Activated naive CD4-positive, alpha-beta T cell treated with anti-CD3 and anti-CD28 coated beads, Interleukin-2, amount 10 ng/mL, durations not matched to agents 7 days and 5 days (primary cell): ENCODE results near the gene GINS2.

Experiments
- CTCF ChIA-PET: fragments of 350-600 bp; sonication (Branson Sonifier 250); formaldehyde crosslinking; loops from one replicate; lab custom pipeline; 2021; ENCODE audit warnings: antibody characterized with exemption; lab: Charles Lee
- DNase-seq: peaks from one replicate; pipeline ENCODE4 v3.0.0-alpha.2; 2020
- H3K27ac Mint-ChIP-seq: one replicate; pipeline ENCODE4 v1.8.0; 2021; ENCODE audit warnings: mild to moderate bottlenecking, moderate library complexity, mixed read lengths
- H3K27me3 Mint-ChIP-seq: one replicate; pipeline ENCODE4 v1.8.0; 2021; ENCODE audit warnings: mild to moderate bottlenecking, mixed read lengths
- H3K36me3 Mint-ChIP-seq: one replicate; pipeline ENCODE4 v1.8.0; 2021; ENCODE audit warnings: mixed read lengths
- H3K4me1 Mint-ChIP-seq: one replicate; pipeline ENCODE4 v1.8.0; 2021; ENCODE audit warnings: mixed read lengths
- H3K4me3 Mint-ChIP-seq: one replicate; pipeline ENCODE4 v1.8.0; 2021; ENCODE audit warnings: mild to moderate bottlenecking, moderate library complexity, mixed read lengths
- H3K9me3 Mint-ChIP-seq: one replicate; pipeline ENCODE4 v1.8.0; 2021; ENCODE audit warnings: mixed read lengths

Gene GINS2

DNA sequence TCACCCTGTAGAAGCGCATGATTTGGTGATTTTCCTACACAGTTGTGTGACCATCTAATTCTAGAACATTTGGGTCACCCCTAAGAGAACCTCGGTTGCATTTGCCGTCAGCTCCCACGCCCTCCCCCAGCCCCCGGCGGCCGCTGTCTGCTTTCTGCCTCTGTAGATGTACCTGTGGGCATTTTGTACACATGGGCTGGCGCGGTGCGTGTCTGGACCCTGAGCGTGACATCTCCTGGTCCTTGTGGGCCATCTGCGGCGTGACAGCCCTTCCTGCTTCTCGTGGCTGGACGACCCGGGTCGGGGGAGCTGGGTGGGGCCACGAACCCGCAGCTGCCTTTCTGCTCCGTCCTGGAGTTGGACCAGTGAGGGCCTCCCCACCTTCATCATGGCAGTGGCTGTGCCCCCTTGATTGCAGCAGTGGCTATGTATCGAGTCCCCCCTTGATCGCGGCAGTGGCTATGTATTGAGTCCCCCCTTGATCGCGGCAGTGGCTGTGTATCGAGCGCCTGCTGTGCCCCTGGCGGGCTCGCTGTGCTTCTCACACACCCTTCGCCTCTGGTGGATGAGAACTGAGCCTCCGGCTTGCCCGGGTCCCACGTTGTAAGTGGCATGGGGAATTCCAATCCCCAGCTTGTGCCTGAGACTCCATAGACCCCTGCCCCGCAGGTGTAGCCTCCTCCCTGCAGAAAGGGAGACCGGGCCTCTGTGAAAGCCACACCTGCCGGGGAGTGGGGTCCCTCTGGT lies 51.5 kb downstream of the GINS2 start:
- H3K36me3 Mint-ChIP-seq = no peaks in the 10 kb centered on the region
- CTCF ChIA-PET = no interaction called here

DNA sequence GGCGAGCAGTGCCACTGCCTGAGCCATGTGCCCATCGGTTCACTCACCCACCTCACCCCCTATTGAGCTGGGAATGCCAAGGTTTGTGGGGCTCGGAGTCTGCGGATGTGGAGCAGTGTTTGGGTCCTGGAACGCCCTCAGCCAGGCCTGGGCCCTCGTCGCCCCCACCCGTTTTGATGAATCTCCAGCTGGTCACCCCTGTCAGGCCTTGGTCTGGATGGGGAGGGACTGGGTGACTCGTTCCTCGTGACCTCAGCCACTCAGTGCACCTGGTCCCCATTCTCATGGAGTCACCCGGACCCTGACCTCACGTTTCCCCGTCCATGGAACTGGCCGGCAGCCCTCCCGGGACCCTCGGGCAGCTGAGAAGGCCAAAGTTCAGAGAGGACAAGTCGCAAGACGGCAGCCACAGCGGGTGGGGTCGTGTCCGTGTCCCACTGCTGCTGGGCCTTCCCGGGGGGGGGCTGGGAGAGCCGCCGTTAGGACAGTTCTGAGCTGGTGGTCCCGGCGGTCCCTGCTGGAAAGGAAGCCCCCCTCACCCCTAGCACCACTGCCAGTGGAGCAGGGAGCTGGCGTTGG lies 52.4 kb downstream of the GINS2 start:
- Mint-ChIP-seq H3K9me3 (no peaks in the 10 kb centered on the region), H3K4me1 (no peaks in the 10 kb centered on the region), H3K4me3 (no peak overlapping the region), H3K27ac (no peak overlapping the region), H3K36me3 (no peaks in the 10 kb centered on the region), H3K27me3 (no peaks in the 10 kb centered on the region)
- DNase-seq = no peak
- CTCF ChIA-PET = no interaction called here

More for the DNA sequence above, 51.5 kb downstream of the GINS2 start:
- Mint-ChIP-seq H3K9me3 (no peaks in the 10 kb centered on the region), H3K4me3 (no peak overlapping the region), H3K4me1 (no peaks in the 10 kb centered on the region), H3K27me3 (no peaks in the 10 kb centered on the region), H3K27ac (no peak overlapping the region)
- no peak for DNase-seq

DNA sequence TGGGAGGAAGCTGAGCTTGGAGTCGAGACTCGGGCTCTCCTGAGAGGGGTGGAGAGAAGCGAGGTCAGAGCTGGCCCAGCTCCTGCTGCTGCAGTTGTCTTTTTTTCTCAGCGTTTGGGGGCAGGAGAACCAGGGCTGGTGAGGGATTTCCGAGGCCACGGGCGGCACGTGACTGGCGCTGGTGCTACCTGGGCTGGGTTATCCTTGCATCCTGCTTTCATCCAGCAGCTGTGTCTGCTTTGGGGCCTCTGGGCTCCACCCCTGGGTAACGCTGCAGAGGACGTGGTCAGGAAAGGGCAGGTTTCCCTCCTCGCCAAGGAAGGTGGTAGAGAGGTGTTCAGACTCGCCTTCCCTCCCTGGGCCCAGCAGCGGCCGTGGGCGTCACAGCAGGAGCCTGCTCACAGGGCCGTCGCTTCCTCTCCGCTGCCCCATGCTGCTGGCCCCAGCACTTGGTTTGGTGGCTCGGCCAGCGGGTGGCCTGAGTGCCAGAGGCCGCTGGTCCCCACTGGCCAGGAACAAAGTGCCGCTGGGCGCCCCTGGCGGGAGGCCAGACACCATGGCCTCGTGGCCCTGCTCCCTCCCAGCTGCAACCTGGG lies 53.1 kb downstream of the GINS2 start:
- no peak for DNase-seq
- no peaks in the 10 kb centered on the region for H3K36me3 Mint-ChIP-seq
- no peaks in the 10 kb centered on the region for H3K4me1 Mint-ChIP-seq
- H3K27me3 Mint-ChIP-seq = no peaks in the 10 kb centered on the region
- no peaks in the 10 kb centered on the region for H3K9me3 Mint-ChIP-seq
- H3K4me3 Mint-ChIP-seq = no peak overlapping the region
- H3K27ac Mint-ChIP-seq = no peak overlapping the region
- CTCF ChIA-PET = interaction anchor here (1.4 kb wide), 1 partner anchor 19 kb away, joined by 4 read pairs; no protein-coding TSS in a partner anchor

DNA sequence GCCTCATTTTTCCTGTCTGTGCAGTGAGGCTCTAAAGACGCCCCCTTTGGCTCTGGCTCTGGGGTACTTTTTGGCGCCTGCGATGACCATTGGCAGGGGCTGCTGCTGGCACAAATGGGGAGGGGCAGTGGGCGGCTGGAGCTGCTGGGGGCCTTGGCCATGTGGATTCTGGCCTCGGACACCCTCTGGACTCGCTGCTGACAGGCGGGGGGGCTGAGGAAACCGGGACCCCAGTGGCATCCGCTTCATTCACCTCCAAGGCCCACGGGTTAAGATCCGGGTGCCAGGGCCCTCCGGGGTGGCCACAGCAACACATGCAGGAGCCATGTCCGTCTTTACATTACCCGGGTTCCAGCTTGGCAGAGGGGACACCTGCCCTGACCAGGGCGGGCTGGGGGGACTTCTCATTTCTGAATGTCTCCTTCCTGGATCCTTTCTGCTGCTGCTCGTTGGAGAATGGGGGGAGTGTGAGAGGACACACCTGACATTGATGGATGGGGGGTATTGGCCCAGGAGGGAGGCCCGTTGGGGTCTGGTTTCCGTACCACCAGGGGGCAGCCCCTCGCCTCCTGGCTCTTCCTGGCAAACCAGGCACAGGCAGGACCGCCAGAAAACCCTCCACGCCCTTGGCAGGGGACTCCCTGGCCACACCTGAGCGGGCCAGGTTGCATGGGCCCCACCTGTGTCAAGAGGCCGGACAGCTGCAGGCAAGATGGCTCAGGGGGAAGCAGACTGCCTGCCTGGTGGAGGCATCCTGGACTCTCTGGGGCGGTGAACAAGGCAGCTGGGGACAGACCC lies 53.8 kb downstream of the GINS2 start:
- Mint-ChIP-seq H3K36me3 (peaks cover under 1% of the 10 kb centered on the region), H3K4me1 (no peaks in the 10 kb centered on the region), H3K9me3 (peaks cover 6% of the 10 kb centered on the region), H3K4me3 (no peak overlapping the region), H3K27me3 (no peaks in the 10 kb centered on the region), H3K27ac (no peak overlapping the region)
- DNase-seq = no peak
- CTCF ChIA-PET = interaction anchor here (1.4 kb wide), 1 partner anchor 18 kb away, joined by 4 read pairs; no protein-coding TSS in a partner anchor

DNA sequence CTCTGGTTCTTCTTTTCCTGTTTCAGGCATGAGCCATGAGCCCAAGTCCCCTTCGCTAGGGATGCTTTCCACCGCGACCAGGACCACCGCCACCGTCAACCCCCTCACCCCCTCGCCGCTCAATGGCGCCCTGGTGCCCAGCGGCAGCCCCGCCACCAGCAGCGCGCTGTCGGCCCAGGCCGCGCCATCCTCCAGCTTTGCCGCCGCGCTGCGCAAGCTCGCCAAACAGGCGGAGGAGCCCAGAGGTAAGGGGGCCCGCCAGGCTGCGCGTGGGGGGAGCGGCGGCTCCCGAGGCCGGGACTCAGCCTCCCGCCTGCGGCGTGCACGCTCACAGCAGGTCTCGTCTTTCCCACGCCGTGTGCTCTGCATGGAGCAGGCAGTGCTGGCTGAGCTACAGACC lies 54.9 kb downstream of the GINS2 start:
- DNase-seq = no peak
- Mint-ChIP-seq H3K4me3 (no peak overlapping the region), H3K27ac (no peak overlapping the region), H3K4me1 (no peaks in the 10 kb centered on the region), H3K27me3 (no peaks in the 10 kb centered on the region), H3K9me3 (peaks cover 14% of the 10 kb centered on the region), H3K36me3 (peaks cover 6% of the 10 kb centered on the region)
- CTCF ChIA-PET = no interaction called here

DNA sequence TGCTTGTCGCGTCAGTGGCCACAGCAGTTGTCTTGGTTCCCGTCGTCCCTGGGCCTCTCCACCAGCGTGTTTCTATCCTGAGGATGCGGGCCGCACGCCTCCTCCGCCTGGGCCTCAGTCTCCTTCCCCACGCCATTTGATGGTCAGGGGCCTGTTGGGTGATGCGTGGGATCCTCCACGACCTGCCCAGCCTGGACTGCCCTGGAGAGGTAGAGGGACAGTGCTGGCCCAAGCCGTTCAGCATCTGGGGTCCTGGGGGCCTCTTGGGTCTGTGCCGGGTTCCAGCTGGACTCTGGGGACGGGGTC lies 55.4 kb downstream of the GINS2 start:
- Mint-ChIP-seq H3K9me3 (peaks cover 14% of the 10 kb centered on the region), H3K4me3 (no peak overlapping the region), H3K27me3 (no peaks in the 10 kb centered on the region), H3K36me3 (peaks cover 6% of the 10 kb centered on the region), H3K27ac (no peak overlapping the region), H3K4me1 (no peaks in the 10 kb centered on the region)
- DNase-seq = no peak
- CTCF ChIA-PET = no interaction called here

DNA sequence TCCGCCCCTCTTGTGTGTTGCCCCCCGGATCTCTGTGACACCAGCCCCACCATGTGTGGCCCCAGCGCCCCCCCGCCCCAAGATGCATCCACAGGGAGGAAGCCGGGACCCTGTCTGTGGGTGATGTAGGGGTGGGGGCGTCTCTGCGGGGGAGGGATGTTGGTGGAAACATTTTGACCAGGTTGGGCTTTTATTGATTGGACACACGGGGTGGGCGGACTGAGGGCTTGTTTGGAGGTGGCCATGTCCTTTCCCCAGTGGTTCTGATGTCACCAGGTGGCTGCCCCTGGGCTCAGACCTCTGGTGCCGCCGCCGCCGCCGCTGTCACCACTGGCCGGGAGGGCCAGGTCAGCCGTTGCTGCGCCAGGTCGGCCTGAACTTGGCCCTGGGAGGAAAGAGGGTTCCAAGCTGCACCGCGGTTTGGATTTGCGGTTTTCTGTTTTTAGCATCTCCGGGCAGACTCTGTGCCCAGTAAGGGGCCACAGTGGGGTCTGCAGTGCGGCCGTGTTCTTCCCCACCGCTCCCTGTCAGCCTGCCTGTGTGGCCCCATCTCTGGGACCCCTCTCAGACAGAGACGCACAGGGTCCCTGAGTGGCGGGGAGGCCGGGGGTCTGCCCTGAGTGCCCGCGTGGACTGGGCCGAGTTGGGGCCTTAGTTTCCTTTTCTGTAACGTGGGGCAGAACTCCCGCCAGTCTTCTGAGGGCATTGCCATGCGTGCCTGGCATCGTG lies 55.9 kb downstream of the GINS2 start:
- H3K4me1 Mint-ChIP-seq = no peaks in the 10 kb centered on the region
- DNase-seq = no peak
- H3K27me3 Mint-ChIP-seq = no peaks in the 10 kb centered on the region
- peaks cover 14% of the 10 kb centered on the region for H3K9me3 Mint-ChIP-seq
- H3K27ac Mint-ChIP-seq = no peak overlapping the region
- peaks cover 6% of the 10 kb centered on the region for H3K36me3 Mint-ChIP-seq
- H3K4me3 Mint-ChIP-seq = no peak overlapping the region
- CTCF ChIA-PET = no interaction called here

DNA sequence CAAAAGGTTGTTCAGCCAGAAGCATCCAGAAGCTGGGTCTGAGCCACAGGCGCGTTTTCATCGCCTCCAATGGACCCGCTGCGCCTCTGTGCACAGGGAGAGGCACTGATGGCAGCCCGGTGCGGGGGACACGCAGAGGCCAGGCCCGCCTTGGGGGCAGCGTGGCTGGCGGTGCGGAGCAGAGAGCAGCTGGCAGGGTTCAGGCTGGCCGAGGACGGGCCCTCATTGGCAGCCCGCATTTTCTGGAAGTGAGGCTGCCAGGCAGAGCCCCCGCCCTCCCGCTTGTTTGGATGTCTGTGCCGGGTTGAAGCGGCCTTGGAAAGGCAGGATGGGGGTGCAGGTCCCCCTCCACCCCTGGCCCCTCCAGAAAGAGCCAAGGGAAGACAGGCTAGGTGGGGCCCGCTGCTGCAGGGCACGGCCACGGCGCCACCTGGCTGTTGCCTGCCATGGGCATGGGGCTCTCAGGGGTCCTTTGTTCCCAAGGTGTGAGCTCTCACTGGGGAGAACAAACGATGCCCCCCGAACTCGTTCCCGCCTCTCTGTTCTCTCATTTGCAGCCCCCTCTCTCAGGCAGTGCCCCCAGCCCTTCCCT lies 56.9 kb downstream of the GINS2 start:
- H3K4me1 Mint-ChIP-seq = peaks cover 3% of the 10 kb centered on the region
- H3K9me3 Mint-ChIP-seq = peaks cover 14% of the 10 kb centered on the region
- H3K4me3 Mint-ChIP-seq = no peak overlapping the region
- H3K36me3 Mint-ChIP-seq = peaks cover 6% of the 10 kb centered on the region
- CTCF ChIA-PET = no interaction called here
- no peak for DNase-seq
- H3K27ac Mint-ChIP-seq = no peak overlapping the region
- no peaks in the 10 kb centered on the region for H3K27me3 Mint-ChIP-seq

DNA sequence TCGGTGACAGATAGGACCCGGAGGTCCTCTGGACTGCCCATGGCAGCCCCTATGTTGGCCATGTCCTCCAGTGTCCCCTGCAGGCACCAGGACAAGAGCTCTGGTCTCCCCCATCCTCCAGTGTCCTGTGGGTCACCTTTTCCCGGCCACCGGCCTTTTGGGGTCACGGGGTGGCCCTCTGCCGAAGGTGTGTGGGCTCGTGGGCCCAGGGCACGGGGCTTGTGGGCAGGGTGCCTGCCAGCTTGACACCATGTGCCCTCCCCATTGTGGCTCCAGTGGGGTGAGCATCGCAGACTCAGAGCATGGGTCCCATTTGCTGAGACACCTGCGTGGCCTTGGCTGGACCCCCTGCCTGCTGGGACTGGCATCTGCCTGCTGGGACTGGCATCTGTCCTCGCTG lies 57.5 kb downstream of the GINS2 start:
- no peak for DNase-seq
- CTCF ChIA-PET = interaction anchor here (1.6 kb wide), 1 partner anchor 15 kb away, joined by 6 read pairs; no protein-coding TSS in a partner anchor
- H3K4me1 Mint-ChIP-seq = peaks cover 6% of the 10 kb centered on the region
- no peak overlapping the region for H3K4me3 Mint-ChIP-seq
- peaks cover 14% of the 10 kb centered on the region for H3K9me3 Mint-ChIP-seq
- no peak overlapping the region for H3K27ac Mint-ChIP-seq
- H3K36me3 Mint-ChIP-seq = peaks cover 6% of the 10 kb centered on the region
- no peaks in the 10 kb centered on the region for H3K27me3 Mint-ChIP-seq

DNA sequence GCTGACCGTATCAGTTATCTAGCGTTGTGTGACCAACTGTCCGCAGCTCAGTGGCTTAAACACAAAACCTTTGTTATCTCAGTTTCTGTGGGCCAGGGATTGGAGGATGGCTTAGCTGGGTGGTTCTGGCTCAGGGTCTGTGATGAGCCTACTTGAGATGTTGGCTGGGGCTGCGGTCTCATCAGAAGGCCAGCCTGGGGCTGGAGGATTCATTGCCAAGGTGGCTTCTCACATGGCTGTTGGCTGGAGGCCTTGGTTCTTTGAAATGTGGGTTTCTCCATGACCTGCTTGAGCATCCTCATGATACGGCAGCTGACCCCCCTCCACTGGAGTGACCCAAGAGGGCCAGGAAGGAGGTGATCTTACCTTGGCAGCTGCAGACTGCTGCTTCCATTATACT lies 58.9 kb downstream of the GINS2 start:
- Mint-ChIP-seq H3K27me3 (no peaks in the 10 kb centered on the region), H3K4me1 (peaks cover 6% of the 10 kb centered on the region), H3K4me3 (no peak overlapping the region), H3K36me3 (peaks cover 6% of the 10 kb centered on the region), H3K27ac (no peak overlapping the region), H3K9me3 (peaks cover 14% of the 10 kb centered on the region)
- CTCF ChIA-PET = interaction anchor here (1.6 kb wide), 1 partner anchor 14 kb away, joined by 6 read pairs; no protein-coding TSS in a partner anchor
- DNase-seq = no peak

DNA sequence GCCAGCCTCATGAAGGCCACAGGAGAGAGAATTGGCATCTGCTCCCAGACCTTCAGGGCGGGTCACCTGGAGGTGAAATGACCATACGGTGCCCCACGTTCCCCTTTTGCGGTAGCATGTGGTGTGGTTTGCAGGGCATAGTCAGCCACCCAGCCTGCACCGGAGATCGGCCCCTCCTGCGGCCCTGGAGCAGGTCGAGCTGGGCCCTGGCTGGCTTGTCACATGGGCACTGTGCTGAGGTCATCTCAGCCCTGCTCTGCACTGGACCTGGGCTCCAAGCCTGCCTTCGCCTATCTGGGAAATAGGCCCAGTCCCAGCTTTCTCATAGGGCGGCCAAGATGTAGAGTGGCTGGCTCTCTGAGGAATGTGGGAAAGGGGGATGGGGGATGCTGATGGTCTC lies 59.4 kb downstream of the GINS2 start:
- no peak overlapping the region for H3K4me3 Mint-ChIP-seq
- no peaks in the 10 kb centered on the region for H3K27me3 Mint-ChIP-seq
- CTCF ChIA-PET = no interaction called here

DNA sequence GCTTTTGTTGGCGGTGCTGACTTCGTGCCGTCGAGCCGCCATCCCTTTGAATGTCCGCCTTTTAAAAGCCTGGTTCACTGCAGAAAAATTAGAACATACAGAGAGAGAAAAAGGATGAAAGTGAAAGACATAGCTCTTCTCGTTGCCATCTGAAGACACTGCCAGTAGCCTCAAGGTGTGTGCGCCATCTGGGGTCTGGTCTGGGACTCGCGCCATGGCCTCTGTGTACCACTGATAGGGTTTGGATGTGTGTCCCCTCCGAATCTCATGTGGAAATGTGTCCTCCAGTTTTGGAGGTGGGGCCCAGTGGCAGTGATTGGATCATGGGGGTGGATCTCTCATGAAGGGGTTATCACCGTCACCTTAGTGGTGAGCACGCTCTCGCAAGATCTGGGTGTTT lies 60.1 kb downstream of the GINS2 start:
- Mint-ChIP-seq H3K27me3 (no peaks in the 10 kb centered on the region), H3K4me1 (peaks cover 6% of the 10 kb centered on the region), H3K4me3 (no peak overlapping the region), H3K36me3 (peaks cover 6% of the 10 kb centered on the region), H3K27ac (no peak overlapping the region), H3K9me3 (peaks cover 14% of the 10 kb centered on the region)
- CTCF ChIA-PET = no interaction called here
- DNase-seq = no peak

More for the DNA sequence above, 59.4 kb downstream of the GINS2 start:
- Mint-ChIP-seq H3K36me3 (peaks cover 6% of the 10 kb centered on the region), H3K9me3 (peaks cover 14% of the 10 kb centered on the region), H3K27ac (no peak overlapping the region), H3K4me1 (peaks cover 6% of the 10 kb centered on the region)
- no peak for DNase-seq

DNA sequence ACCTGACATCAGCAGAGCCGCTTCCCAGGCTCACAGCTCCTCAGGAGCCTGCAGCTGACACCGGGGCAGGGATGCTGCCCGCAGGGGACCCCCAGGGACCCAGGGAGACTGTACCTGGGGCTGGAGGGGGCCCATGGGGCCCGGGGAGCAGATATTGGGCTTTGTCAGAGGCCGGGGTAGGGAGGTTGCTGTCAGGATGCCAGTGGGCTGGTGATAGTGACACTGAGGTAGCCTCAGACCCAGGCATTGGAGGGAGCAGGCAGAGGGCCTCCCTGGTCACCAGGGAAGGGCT lies 60.5 kb downstream of the GINS2 start:
- no peak overlapping the region for H3K4me3 Mint-ChIP-seq
- H3K4me1 Mint-ChIP-seq = peaks cover 6% of the 10 kb centered on the region
- H3K9me3 Mint-ChIP-seq = peaks cover 14% of the 10 kb centered on the region
- no peak overlapping the region for H3K27ac Mint-ChIP-seq
- no peak for DNase-seq
- peaks cover 6% of the 10 kb centered on the region for H3K36me3 Mint-ChIP-seq
- CTCF ChIA-PET = no interaction called here
- H3K27me3 Mint-ChIP-seq = no peaks in the 10 kb centered on the region
